KMS-11 (cell line): Measurements from ENCODE around the gene AOPEP.

Experiments
- H2AFZ ChIP-seq: fragments of 200-600 bp; sonication (generic); 2 replicates; pipeline ENCODE4 v1.6.1; 2016; ENCODE audit warnings: antibody characterized with exemption, mixed run types, low read depth
- H3K27ac ChIP-seq: fragments of 200-600 bp; sonication (generic); 2 replicates; pipeline ENCODE4 v1.6.1; 2016; ENCODE audit warnings: mild to moderate bottlenecking, mixed run types
- H3K27me3 ChIP-seq: fragments of 200-600 bp; sonication (generic); 2 replicates; pipeline ENCODE4 v1.6.1; 2017; ENCODE audit warnings: mild to moderate bottlenecking, low read depth, mixed run types, moderate library complexity; ENCODE audit not compliant: insufficient read depth
- H3K36me3 ChIP-seq: fragments of 200-600 bp; sonication (generic); 2 replicates; pipeline ENCODE4 v1.6.1; 2017; ENCODE audit warnings: mild to moderate bottlenecking, mixed run types; ENCODE audit not compliant: insufficient read depth
- H3K4me1 ChIP-seq: fragments of 200-600 bp; sonication (generic); 2 replicates; pipeline ENCODE4 v1.6.1; 2016; ENCODE audit warnings: mild to moderate bottlenecking, low read depth, mixed run types; ENCODE audit not compliant: poor library complexity, severe bottlenecking
- H3K4me2 ChIP-seq: fragments of 200-600 bp; sonication (generic); 2 replicates; pipeline ENCODE4 v1.7.0; 2016; ENCODE audit warnings: mild to moderate bottlenecking, mixed run types
- H3K4me3 ChIP-seq: fragments of 200-600 bp; sonication (generic); IDR thresholded peaks from 2 replicates; pipeline ENCODE4 v1.6.1; 2017; ENCODE audit warnings: low read depth, low read length, mixed read lengths; ENCODE audit not compliant: insufficient read depth
- H3K79me2 ChIP-seq: fragments of 200-600 bp; sonication (generic); 2 replicates; pipeline ENCODE4 v1.6.1; 2016; ENCODE audit warnings: low read depth, mixed run types; ENCODE audit not compliant: insufficient read depth
- H3K9ac ChIP-seq: fragments of 200-600 bp; sonication (generic); 2 replicates; pipeline ENCODE4 v1.6.1; 2016; ENCODE audit warnings: mild to moderate bottlenecking, mixed run types
- H4K20me1 ChIP-seq: fragments of 200-600 bp; sonication (generic); 2 replicates; pipeline ENCODE4 v1.6.1; 2016; ENCODE audit warnings: mild to moderate bottlenecking, mixed run types; ENCODE audit not compliant: insufficient read depth
- TF ChIP-seq, protein P1 (sequence below): fragments of 200-600 bp; sonication (generic); conservative IDR thresholded peaks from 2 replicates; pipeline ENCODE4 v1.6.1; 2017; ENCODE audit warnings: low read depth, mild to moderate bottlenecking, antibody characterized with exemption, low read length, moderate library complexity, mixed read lengths

The AOPEP gene

DNA sequence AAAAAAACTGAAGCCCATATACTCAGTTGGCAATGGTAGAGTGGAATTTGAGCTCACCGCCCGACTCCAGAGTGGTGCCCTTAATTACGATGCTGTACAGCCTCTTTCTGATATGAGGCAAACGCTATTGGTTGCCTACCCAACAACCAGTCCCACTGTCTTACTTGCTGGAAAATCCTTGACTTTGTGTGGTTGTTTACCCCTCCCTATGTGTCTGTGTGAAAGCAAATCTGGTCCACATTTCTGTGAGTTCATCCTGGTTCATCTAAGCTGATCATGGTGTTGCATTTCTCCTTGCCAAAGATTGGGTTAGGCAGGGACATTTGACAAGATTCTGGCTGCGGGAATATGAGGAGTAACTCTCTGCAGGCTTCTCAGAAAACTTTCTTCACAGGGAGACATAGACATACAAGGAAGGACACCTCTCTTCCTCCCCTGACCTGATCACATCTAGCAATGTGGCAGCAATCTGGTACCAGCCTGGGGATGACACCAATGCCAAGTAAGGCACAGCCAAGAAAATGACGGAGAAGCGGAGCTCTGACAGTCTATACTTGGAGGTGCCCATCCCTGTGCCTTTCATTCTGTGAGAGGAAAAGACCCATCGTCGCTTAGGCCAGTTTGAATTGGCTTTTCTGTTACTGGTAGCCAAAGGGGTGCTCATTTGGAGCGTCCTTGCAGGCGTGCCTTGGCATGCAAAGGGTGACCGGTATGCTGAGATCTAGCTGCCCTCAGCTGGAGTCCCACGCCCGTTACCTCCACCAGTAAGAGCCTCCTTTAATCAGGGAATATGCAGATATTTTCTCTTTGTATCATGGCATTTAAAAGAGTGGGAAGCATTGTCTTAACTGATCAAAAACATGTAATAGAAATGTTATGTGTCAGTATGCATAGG is 124.3 kb downstream of the AOPEP start:
- Histone ChIP-seq H2AFZ (no peak overlapping the region), H3K36me3 (no peaks in the 10 kb centered on the region), H3K4me2 (no peak overlapping the region), H4K20me1 (no peaks in the 10 kb centered on the region), H3K27me3 (no peaks in the 10 kb centered on the region), H3K79me2 (no peaks in the 10 kb centered on the region), H3K4me1 (no peaks in the 10 kb centered on the region), H3K27ac (no peak overlapping the region), H3K9ac (no peak overlapping the region), H3K4me3 (no peak overlapping the region)
- TF ChIP-seq, protein P1, sequence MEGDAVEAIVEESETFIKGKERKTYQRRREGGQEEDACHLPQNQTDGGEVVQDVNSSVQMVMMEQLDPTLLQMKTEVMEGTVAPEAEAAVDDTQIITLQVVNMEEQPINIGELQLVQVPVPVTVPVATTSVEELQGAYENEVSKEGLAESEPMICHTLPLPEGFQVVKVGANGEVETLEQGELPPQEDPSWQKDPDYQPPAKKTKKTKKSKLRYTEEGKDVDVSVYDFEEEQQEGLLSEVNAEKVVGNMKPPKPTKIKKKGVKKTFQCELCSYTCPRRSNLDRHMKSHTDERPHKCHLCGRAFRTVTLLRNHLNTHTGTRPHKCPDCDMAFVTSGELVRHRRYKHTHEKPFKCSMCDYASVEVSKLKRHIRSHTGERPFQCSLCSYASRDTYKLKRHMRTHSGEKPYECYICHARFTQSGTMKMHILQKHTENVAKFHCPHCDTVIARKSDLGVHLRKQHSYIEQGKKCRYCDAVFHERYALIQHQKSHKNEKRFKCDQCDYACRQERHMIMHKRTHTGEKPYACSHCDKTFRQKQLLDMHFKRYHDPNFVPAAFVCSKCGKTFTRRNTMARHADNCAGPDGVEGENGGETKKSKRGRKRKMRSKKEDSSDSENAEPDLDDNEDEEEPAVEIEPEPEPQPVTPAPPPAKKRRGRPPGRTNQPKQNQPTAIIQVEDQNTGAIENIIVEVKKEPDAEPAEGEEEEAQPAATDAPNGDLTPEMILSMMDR = no peak

DNA sequence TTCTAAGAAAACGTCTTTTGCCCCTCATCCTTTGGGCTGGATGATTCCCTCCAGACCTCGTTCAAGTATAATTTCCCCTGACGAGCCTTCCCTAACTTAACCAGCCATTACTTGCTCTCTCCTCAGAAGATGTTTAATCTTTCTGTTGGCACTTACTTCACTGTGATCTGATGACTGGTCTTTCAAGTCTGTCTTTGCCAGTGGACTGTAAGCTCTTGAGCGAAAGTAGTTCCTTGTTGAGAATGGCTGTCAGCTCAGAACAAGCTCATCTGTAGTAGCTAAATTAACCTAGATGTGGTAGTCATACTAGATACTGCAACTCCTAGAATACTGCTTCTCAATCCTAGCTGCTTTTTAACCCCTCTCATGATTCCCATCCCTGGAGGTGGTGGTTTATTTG is 125.0 kb downstream of the AOPEP start:
- Histone ChIP-seq H3K27ac (no peak overlapping the region), H3K4me2 (no peak overlapping the region), H3K4me3 (no peak overlapping the region), H3K4me1 (no peaks in the 10 kb centered on the region), H4K20me1 (no peaks in the 10 kb centered on the region), H3K79me2 (no peaks in the 10 kb centered on the region), H2AFZ (no peak overlapping the region), H3K36me3 (no peaks in the 10 kb centered on the region), H3K9ac (no peak overlapping the region), H3K27me3 (no peaks in the 10 kb centered on the region)
- TF ChIP-seq, protein P1 = no peak

DNA sequence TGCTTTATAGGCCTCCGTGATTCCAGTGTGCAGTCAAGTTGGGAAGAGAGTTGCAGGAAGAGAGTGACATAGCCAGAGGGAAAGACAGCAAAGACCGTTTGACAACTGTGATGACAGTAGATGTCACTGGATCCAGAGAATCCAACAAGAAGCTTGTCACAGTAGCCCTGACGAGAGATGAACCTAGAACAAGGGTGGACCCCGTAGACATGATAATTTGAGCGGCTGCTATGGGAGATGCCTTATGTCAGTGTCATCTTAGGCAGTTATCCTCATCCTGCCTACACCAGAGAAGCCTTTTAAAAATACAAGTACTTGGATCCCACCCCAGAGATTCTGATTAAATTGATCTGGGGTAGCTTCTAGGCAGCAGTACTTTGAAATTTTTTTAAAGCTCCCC is 125.4 kb downstream of the AOPEP start:
- Histone ChIP-seq H3K79me2 (no peaks in the 10 kb centered on the region), H3K27me3 (no peaks in the 10 kb centered on the region), H3K27ac (no peak overlapping the region), H3K4me1 (no peaks in the 10 kb centered on the region), H2AFZ (no peak overlapping the region), H3K9ac (no peak overlapping the region), H3K4me2 (no peak overlapping the region), H4K20me1 (no peaks in the 10 kb centered on the region), H3K36me3 (no peaks in the 10 kb centered on the region), H3K4me3 (no peak overlapping the region)
- TF ChIP-seq, protein P1 = no peak

DNA sequence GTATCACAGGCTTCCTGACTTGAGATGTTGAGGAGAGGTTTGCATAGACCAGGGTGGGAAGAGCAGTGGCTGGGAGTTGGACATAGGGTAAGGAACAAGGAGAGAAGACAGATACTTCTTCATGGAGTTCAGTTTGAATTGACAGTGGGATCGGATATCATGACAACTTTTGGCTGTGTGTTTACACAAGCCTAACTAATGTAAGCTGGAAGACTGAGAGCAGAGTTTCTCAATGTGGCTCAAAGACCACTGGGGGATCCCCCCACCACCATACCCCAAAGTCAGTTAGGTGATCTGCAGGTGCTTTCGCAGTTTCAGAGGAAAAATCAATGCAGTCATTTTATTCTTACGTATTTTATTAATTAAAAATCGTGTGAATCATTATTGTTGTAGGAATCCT is 125.9 kb downstream of the AOPEP start:
- H3K27ac ChIP-seq = no peak overlapping the region
- no peaks in the 10 kb centered on the region for H3K27me3 ChIP-seq
- H3K9ac ChIP-seq = no peak overlapping the region
- no peak overlapping the region for H2AFZ ChIP-seq
- no peaks in the 10 kb centered on the region for H3K4me1 ChIP-seq
- no peaks in the 10 kb centered on the region for H3K79me2 ChIP-seq
- H3K4me2 ChIP-seq = no peak overlapping the region
- TF ChIP-seq, protein P1 = no peak
- no peaks in the 10 kb centered on the region for H3K36me3 ChIP-seq
- no peaks in the 10 kb centered on the region for H4K20me1 ChIP-seq
- H3K4me3 ChIP-seq = no peak overlapping the region
